ENCODE data around the gene ATP2C2.

The ATP2C2 gene

GRCh38 chr16:84406006-84406963, 37.9 kb downstream of the ATP2C2 start:
- no peak for FAIRE-seq
- no peak for TF ChIP-seq POLR2A (IDR thresholded peaks at IDR 0.05; ENCODE audit: low read depth, low read length)
- DNase-seq (ENCODE audit: insufficient read length, low spot score): no peak

DNA sequence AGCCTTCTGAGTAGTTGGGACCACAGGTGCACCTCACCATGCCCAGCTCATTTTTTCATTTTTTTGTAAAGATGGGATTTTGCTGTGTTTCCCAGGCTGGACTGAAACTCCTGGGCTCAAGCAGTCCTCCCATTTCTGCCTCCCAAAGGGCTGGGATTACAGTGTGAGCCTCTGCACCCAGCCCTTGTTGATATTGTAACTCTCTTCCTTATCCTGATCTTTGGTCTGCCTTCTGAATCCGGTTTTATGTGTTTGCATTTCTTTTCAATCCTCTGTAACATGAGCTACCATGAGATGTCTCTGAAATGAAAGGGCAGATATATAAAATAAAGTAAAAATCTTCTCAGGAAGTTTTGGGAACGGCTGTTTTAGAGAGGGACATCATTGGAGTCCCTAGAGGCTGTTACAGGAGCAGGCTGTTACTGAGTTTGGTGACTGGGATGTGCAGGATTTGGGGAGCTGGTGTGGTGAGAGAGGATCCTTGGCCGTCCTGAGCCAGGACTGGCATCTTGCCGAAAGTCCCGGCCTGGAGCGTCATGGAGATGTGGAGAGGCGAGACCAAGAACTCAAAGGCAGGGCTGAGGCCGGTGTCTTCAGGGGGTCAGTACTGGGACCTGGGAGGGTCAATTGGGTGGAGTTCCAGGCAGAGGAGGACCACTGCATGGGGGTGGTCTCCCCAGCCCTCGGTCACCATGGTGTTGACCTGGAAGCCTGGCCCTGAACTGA, 39.4 kb downstream of the ATP2C2 start:
- DNase-seq (ENCODE audit: insufficient read length, low spot score): no peak
- FAIRE-seq: no peak
- no peak for TF ChIP-seq POLR2A (IDR thresholded peaks at IDR 0.05; ENCODE audit: low read depth, low read length)

DNA sequence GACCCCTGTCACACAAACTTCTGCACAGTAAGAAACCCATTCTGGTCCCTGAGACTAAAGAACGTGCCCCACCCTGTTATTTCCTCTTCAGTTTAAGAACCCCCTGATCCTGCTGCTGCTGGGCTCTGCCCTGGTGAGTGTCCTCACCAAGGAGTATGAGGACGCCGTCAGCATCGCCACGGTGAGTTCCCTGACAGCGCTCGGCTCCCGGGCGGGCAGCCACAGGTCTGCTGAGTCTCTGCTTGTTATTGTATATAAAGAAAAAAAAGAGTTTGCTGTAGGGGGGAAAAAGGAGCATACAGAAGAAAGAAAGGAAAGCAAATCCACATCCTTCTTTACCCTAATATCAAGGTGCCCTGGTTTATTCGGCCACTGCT, 40.0 kb downstream of the ATP2C2 start:
- FAIRE-seq (no peak), DNase-seq (ENCODE audit: insufficient read length, low spot score) (no peak)
- TF ChIP-seq POLR2A (IDR thresholded peaks at IDR 0.05; ENCODE audit: low read depth, low read length): no peak

GRCh38 chr16:84408856-84409255, 40.5 kb downstream of the ATP2C2 start:
- DNase-seq (ENCODE audit: insufficient read length, low spot score) (no peak), FAIRE-seq (no peak)
- no peak for TF ChIP-seq POLR2A (IDR thresholded peaks at IDR 0.05; ENCODE audit: low read depth, low read length)

GRCh38 chr16:84410361-84411138, 42.2 kb downstream of the ATP2C2 start:
- FAIRE-seq: no peak
- TF ChIP-seq POLR2A (IDR thresholded peaks at IDR 0.05; ENCODE audit: low read depth, low read length): no peak
- DNase-seq (ENCODE audit: insufficient read length, low spot score): no peak

- no peak for FAIRE-seq
- DNase-seq (ENCODE audit: insufficient read length, low spot score): no peak
- TF ChIP-seq POLR2A (IDR thresholded peaks at IDR 0.05; ENCODE audit: low read depth, low read length): no peak
Measured at GRCh38 chr16:84411768-84412167, 43.4 kb downstream of the ATP2C2 start.

DNA sequence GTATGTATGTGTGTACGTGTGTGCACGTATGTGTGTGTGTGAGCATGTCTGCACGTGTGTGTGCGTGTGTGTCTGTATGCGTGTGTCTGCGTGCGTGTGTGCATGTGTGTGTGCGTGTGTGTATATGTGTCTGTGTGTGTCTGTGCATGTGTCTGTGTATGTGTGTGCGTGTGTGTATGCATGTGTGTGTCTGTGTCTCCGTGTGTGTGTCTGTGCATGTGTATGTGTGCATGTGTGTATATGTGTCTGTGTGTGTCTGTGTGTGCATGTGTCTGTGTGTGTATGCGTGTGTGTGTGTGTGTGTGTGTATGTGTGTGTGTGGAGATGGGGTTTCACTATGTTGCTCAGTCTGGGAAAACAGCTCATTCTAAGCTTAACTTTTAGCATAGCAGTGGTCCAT, 43.9 kb downstream of the ATP2C2 start:
- no peak for TF ChIP-seq POLR2A (IDR thresholded peaks at IDR 0.05; ENCODE audit: low read depth, low read length)

GRCh38 chr16:84413244-84414004, 45.1 kb downstream of the ATP2C2 start:
- FAIRE-seq (no peak), DNase-seq (ENCODE audit: insufficient read length, low spot score) (no peak)
- TF ChIP-seq POLR2A (IDR thresholded peaks at IDR 0.05; ENCODE audit: low read depth, low read length): no peak

More for the DNA sequence above, 43.9 kb downstream of the ATP2C2 start:
- DNase-seq (ENCODE audit: insufficient read length, low spot score) (no peak), FAIRE-seq (no peak)

- DNase-seq (ENCODE audit: insufficient read length, low spot score) (no peak), FAIRE-seq (no peak)
- no peak for TF ChIP-seq POLR2A (IDR thresholded peaks at IDR 0.05; ENCODE audit: low read depth, low read length)
Measured at GRCh38 chr16:84414789-84415326, 46.5 kb downstream of the ATP2C2 start.

DNA sequence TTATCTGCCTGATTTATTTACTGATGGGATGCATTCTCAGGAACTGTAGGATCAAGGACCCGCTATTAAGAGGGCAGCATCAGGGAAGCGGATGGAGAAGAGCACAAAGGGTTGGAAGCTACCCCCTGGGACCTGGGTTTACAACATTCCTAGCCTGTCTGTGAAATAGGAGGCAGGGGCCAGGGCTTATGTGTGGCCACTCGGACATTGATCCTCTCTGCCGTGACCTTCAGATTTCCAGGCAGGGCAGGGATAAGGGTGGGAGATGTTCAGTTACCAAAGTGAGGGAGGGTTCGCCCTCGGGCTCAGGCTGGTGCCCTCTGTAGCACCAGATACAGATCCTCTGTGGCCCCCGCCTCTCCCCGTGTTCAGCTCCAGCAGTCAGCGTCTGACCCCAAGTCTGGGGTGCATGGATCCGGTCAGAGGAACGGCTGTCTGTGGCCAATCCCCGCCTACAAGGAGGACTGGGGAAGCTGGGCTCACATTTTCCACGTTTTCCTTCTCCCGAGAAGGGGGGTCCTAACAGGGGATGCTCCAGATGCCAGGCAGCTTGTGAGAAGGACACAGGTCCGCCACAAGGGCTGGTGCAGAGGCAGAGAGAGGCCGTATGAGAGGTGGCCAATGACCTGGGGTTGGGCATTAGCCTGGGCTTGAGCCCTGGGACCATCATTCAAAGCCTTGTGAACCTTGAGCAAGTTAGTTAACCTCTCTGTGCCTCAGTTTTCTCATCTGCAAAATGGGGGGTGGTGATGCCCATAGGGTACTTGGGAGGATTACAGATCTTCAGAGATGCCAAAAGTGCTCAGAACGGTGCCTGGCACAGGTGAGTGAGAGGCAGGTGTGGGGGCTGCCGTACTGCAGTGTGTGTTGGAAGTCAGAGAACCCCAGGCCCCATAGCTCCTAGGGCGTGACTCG, 48.3 kb downstream of the ATP2C2 start:
- DNase-seq (ENCODE audit: insufficient read length, low spot score) (no peak), FAIRE-seq (no peak)
- no peak for TF ChIP-seq POLR2A (IDR thresholded peaks at IDR 0.05; ENCODE audit: low read depth, low read length)

DNA sequence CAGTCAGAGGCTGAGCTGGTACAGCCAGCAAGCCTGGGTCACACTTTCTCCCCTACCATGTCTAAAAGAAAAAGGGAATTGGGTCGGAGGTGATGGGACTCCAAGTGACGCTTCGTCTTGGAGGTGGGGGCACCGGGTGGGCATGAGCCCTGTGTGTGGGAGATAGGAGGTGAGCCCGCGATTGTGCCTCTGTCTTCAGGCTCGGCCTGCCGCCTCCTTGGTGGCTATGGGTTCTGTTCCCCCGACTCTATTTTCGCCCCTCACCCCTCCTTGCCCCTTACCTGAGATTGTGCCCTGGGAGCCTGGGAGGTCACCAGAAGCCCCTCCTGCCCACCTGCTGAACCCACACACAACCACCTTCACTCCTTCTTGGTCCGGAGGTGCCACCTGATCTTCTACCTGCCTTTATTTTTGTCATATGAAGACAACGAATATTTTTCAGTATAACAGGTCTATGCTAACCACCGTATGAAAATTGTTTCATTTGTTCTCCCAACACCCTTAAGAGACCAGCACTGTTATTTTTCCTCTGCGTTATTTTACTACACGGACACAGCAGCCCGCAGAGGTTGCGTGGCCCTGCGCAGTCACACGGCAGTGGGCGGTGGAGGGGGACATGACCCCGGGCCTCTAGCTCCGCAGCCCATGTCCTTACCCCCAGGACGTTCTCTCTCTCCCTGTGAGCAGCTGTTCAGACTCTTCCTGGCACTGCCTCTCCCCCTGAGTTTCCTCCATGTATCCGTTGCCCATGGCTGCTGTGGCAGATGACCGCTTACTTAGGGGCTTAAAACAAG, 49.9 kb downstream of the ATP2C2 start:
- TF ChIP-seq POLR2A (IDR thresholded peaks at IDR 0.05; ENCODE audit: low read depth, low read length): no peak
- no peak for DNase-seq (ENCODE audit: insufficient read length, low spot score)
- FAIRE-seq: no peak

Data from H54 (cell line).